Stimulated activated CD4-positive, alpha-beta T cell treated with anti-CD3 and anti-CD28 coated beads, TNF-alpha, amount 100 ng/mL, for 48 hours (primary cell): ENCODE measurements around the gene DEGS2.

Source experiments
- DNase-seq, 3 donors: peaks; one replicate each; pipeline ENCODE4 v3.0.0-alpha.2; 2020; ENCODE audit warnings: low read depth in 3 of 3

The DEGS2 gene

GRCh38 chr14:100148837-100149731, 10.4 kb downstream of the DEGS2 start:
- DNase-seq, result no peak

GRCh38 chr14:100147691-100148464, 11.6 kb downstream of the DEGS2 start:
- no peak for DNase-seq

DNA sequence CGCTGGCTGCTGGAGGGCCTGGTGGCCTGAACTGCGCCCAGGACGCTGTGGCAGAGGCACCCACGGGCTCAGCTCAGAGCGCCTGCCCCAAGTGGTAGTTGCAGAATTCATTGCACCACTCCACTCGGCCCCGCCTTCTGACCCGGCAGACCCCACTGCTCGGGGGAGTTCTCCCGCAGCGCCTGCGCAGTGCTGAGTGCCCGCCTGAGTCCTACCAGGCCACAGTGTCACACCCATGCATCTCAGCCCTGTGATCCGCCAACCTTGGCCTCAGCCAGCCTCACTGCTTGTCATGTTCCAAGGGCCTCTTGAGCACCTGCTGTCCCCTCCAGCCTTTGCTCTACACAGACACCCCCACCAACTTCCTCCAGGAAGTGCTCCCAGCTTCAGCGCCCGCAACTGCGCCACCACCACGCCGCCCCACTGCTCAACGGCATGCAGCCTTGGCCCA, 12.2 kb downstream of the DEGS2 start:
- DNase-seq, result peak in 2 of 3 donors; percentile 35 to 43

- no peak for DNase-seq
These were observed 12.8 kb downstream of the DEGS2 start for GRCh38 chr14:100146531-100147091.

- DNase-seq, result no peak
These were observed 13.6 kb downstream of the DEGS2 start for GRCh38 chr14:100145682-100146464.

GRCh38 chr14:100144996-100145646, 14.3 kb downstream of the DEGS2 start:
- DNase-seq, result no peak

DNA sequence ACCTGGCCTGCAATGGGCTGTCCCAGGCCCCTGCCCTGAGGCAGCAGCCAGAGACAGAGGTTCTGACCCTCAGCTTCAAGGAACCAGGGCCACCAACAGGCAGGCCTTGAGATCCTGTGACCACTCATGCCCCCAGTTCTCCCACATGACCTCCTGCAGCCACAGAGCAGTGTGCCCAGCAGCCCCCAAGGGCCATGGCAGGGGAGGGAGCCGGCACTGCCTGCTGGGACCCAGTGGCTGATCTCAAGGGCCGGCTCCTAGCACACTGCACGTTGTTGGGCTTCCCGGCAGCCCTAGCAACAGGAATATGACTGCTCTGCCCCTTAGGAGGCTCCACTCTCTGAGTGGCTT, 14.8 kb downstream of the DEGS2 start:
- DNase-seq, result no peak

GRCh38 chr14:100143934-100144333, 15.5 kb downstream of the DEGS2 start:
- no peak for DNase-seq

GRCh38 chr14:100143523-100143922, 15.9 kb downstream of the DEGS2 start:
- no peak for DNase-seq

- DNase-seq, result no peak
These were observed 17.1 kb downstream of the DEGS2 start for GRCh38 chr14:100142073-100143040.

GRCh38 chr14:100141098-100141497, 18.3 kb downstream of the DEGS2 start:
- no peak for DNase-seq

DNA sequence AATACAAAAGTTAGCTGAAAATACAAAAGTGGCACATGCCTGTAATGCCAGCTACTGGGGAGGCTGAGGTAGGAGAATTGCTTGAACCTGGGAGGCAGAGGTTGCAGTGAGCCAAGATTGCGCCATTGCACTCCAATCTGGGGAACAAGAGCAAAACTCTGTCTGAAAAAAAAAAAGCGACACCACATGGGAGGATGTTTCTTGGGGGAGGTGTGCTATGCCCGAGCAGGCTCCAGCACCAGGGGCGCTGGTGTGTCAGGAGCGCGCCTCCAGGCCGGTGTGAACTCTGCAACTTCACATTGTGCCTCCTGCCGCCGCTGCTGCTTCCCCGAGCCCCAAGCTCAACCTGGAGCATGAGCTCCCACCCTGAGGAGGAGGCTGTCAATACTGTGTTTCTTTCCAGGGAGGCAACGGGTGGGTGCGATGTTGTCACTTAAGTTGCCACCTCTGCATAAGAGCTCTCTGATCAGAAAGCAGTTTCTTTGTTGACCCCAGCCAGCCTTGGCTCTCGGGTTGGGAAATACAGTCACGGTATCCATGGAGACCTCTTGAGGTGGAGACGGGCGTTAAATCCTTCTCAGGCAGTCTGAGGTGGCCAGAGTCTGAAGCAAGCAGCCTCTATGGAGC, 18.9 kb downstream of the DEGS2 start:
- DNase-seq, result no peak

GRCh38 chr14:100138955-100139354, 20.5 kb downstream of the DEGS2 start:
- no peak for DNase-seq

DNA sequence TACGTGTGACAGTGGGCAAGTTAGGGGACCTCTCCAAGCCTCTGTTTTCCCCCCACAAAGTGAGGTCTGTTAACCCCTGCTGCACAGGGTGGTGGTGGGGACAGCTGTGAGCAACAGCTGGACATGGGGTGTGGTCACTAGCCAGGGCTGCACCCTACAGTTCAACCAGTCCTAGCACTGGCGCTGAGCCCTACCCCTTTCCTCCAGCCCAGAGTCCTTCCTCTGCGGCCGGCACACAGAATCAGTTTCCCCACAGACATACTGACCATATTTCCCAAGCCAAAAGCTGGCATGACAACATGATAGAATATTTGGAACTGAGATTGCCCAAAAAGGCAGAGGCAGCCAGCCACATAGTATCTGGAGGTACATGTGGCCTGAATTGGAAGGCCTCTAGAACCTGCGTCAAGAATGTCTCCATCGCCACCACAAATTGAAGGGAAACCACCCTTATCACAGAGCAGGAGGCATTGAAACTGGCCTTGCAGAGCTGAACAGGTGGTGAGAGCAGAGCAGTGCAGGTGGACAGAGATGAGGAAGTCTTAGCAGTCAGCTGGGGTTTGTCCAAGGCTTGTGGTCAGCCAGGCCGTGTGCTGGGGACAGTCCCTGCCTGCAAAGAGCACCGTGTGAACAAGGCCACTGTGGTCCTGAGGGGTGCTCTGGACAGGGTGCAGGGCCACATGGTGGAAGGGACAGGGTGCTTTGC, 21.2 kb downstream of the DEGS2 start:
- no peak for DNase-seq

- DNase-seq, result no peak
These were observed 22.3 kb downstream of the DEGS2 start for GRCh38 chr14:100137173-100137572.

GRCh38 chr14:100135784-100136183, 23.7 kb downstream of the DEGS2 start:
- DNase-seq, result no peak

DNA sequence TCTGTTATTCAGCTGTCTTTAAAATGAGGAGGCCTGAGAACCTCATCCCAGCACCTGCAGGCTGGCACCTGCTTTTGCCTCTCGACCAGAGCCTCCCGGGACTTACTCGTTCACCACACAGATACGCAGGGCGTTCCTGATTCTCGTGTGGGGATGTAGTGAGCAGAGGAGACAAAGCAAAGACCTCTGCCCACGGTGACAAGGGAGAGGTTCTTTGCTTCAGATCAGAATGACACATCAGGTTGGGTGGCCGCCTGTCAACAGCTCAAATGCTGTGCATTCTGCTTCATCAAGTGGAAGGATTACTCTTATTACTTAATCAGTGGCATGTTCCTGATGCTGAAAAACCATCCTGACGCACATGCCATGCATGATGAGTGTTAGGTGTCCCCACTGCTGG, 24.4 kb downstream of the DEGS2 start:
- DNase-seq, result no peak

- DNase-seq, result no peak
These were observed 24.9 kb downstream of the DEGS2 start for GRCh38 chr14:100134586-100134985.

DNA sequence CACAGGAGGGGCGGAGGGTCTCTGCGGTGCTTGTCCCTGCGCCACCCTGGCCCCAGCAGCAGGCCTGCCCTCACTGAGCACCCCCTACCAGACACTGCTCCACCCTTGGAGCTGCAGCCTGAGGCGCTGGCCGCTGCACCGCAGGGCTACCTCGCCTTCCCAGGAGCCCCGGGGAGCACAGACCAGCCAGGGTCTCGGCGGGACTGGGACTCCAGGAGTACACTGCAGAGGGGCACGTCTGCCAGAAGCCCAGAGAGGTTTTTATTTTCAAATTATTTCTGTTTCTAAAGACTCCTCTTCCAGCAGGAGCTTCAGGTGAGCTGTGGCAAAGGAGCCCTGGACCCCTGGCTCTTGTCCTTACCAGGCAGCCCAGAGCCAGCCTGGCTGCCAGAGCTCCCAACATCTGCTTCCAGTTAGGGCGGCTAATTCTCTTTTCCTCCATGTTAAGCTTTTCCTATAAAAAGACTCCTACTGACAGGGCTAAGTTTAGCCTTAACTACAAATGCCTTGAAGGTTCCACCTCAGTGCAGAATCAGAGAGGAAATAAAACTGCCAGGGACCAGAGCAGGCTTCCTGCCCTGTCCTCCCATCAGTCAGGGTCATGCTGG, 26.4 kb downstream of the DEGS2 start:
- no peak for DNase-seq
